ENCODE measurements around the gene DAPK1.
"Not testable (repeated sequence)": the region's sequence is repeated elsewhere in the genome, so short reads cannot be mapped to it uniquely, and the experiment has no call there.

Gene DAPK1

DNA sequence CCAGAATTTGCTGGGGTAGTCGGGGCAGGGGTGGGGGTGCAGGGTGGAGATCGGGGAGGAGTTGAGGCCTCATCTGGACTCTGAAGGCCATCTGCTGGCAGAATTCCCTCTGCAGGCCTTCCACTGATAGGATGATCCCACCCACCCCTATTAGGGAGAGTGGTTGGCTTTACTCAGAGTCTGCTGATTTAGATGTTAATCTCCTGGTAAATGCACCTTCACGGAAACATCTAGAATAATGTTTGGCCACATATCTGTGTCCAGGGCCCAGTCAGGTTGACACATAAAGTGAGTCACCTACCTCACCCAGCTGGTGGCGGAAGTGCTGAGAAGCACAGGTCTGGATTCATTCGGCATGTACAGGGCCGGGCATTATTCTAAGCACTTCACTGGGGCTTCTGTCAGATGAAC is 50.0 kb downstream of the DAPK1 start:
- DNase-seq = no peak

DNA sequence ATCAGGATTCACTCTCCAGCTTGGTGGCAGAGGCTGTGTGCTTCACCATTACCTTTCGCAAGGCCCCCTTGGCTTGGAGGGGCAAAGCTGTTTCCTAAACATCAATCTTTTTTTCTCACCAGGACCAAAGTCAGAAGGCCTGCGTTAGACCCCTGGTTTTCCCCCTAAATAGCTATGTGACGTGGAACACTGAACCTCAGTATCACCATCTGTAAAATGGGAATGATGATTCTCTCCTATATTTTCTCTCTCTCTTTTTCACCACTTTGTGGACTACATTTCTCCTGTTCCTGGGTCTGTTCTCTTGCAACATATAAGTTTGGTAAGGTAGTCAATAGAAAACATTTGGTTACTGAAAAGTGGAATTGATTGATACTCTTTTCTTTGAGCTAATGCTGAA is 50.5 kb downstream of the DAPK1 start:
- no peak for DNase-seq

DNA sequence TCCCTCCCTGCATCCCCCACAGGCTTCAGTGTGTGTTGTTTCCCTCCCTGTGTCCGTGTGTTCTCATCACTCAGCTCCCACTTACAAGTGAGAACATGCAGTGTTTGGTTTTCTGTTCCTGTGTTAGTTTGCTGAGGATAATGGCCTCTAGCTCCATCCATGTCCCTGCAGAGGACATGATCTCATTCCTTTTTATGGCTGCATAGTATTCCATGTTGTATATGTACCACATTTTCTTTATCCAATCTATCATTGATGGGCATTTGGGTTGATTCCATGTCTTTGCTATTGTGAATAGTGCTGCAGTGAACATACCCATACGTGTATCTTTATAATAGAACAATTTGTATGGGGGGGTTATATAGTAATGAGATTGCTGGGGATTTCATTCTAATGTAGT is 51.4 kb downstream of the DAPK1 start:
- DNase-seq = not testable (repeated sequence)

DNA sequence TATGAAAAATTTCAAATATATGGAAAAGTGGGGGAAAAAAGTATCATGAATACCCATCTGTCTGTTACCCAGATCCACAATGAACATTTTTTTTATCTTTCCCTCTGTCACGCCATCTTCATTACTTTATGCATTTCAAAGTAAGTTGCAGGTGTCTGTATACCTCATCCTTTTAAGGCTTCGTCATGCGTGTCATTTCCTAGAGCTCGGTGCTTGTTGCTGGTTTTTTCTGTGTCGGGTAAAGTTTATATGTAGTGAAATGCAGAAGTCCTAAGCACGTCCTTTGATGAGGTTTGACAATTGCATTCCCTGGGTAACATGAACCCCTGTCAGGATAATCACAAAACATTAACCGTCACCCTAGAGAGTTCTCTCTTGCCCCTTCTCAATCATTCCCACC is 52.1 kb downstream of the DAPK1 start:
- no peak for DNase-seq

DNA sequence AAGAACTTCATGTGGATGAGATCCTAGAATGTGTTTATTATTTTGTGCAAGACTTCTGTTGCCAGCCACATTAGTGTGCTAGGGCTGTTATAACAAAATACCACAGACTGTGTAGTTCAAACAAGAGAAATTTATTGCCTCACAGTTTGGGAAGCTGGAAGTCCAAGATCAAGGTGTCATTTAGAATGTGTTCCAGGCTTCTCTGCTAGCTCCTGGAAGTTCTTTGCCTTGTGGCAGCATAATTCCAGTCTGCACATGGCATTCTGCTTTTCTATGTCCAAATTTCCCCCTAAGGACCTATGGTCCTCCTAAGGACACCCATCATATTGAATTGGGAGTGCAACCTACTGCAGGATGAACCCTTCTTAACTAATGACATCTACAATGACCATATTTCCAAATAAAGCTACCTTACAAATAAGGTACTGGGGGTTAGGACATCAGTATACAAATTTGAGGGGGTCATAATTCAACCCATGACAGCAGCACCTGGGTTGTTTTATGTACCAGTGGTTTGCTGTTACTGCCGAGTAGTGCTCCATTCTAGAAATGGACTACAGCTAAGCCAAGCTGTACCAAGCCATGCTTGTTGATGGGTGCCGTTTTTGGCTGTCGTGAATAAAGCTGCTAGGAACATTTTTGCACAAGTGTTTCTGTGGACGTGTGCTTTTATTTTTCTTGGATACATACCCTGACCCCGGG is 52.7 kb downstream of the DAPK1 start:
- no peak for DNase-seq

DNA sequence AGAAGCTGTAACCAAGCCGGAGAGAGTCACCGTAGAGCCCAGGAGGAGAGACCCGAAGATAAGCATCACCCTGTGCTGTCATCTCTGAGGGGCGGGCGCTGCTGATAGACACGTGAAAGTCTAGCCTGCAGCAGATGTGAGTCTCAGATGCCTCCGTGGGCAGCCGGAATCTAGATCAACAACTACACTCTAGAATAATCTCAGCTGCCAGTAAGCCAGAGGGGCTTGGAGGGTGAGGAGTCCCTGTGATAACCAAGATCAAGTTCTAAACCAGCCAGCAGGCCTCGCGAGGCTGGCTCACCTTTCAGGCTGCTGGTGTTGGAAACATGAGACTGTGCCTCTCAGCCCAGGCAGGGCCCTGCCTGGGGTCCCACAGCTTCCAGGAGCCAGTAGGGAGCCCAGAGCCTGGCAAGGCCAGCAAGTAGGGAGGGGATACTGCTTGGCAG is 54.1 kb downstream of the DAPK1 start:
- DNase-seq = no peak

DNA sequence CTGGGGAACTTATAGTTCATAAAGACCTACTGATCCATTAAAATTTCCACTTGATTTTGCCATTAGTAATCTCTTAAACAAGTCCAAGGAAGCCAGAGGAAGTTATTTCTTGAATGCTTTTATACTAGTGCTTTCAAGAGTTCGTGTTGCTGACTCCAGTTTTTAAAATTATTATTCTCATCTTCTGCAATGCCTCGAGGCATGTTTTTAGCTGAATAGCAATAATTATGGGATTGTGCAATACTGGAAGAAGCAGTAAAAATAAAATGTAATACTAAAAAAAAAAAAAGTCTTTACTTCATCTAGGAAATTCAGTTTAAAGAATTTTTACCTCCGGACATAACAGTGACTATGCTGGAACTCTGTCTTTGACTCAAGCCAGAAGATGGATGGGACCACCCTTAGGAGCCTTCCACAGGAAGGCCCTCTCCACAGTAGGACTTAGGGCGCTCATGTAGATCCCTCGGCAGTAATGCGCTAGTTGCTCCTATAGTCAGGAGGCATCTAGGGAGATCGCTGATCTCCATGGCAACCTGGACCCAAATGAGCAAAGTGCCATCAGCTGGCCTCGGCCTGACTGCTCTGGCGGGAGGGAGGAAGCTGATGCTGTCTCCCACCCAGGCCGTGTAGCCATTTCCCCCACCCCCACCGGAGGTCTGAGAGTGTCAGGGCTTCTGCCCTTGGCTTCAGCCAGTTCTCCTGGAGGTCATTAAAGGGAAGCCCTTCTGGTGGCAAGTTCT is 56.7 kb downstream of the DAPK1 start:
- DNase-seq = no peak

DNA sequence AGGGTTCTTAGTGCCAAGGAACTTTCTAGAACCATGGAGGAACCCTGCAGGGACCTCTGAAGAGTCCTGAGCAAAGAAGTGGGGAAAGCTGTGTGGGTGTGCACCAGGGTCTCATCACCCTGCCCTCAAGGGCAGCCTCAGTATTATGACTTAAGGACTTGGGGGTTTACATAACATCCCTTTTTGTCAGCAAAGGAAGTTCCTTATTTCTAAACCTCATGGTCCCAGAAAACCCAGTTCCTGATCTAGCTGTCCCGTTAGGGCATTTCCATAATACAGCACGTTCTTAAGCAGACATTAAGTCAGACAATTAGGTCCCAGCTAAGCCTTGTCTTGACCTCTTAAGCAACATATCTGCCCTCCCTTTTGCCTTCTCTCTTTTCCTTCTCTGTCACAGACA is 57.3 kb downstream of the DAPK1 start:
- no peak for DNase-seq

DNA sequence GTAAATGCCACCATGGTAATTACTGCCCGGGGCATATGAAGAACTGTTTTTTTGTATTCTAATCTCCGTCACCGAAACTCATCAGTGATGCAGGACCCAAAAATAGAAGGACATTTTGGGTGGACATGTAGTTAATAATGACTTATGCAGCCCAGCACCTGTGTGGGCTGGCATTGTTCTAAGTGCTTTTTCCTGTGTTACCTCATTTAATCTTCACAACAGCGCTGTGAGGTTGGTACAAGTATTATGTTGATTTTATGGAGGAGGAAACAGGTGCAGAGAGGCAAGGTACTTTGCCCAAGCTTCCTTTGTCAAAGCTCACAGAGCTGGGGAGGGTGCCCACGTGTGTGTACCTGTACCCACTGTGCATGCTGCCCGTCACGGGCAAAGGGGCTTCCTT is 58.4 kb downstream of the DAPK1 start:
- DNase-seq = no peak

DNA sequence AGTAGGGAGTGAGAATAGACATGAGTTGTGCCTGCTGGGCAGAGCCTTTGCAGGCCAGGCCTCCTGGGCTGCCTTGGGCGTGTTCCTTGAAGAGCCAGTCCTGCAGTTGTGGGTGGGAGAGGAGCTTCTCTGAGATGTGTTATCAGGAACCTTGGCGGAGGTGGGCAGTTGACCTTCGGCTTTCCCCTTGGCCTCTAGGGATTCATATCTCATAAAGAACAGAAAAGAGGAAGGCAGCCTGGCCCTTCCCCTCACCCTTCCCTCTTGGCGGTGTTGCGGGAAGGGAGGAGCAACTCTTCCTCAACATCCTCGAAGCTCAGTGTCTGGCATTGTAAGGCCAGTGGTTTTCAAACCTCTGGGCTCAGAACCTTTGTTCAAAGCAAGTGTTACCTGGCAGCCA is 59.2 kb downstream of the DAPK1 start:
- DNase-seq = no peak

DNA sequence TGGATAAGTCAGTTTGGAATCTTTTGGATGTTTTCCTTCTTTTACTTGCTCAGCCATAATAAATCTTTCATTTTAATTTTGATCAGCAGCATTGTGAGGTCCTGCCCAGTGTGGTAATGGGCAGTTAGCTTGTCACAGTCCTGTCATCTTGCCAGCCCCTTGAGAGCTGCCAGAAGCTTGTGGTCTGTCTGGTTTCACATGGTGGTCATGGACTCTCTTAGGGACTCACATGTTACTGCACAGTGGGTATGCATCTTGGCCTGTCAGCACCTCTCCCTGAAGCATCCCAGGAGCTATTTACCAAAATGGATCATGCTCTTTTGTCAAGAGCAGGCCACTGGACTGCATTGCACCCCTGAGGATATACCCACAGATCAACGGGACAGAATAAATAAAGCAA is 60.3 kb downstream of the DAPK1 start:
- DNase-seq = no peak

DNA sequence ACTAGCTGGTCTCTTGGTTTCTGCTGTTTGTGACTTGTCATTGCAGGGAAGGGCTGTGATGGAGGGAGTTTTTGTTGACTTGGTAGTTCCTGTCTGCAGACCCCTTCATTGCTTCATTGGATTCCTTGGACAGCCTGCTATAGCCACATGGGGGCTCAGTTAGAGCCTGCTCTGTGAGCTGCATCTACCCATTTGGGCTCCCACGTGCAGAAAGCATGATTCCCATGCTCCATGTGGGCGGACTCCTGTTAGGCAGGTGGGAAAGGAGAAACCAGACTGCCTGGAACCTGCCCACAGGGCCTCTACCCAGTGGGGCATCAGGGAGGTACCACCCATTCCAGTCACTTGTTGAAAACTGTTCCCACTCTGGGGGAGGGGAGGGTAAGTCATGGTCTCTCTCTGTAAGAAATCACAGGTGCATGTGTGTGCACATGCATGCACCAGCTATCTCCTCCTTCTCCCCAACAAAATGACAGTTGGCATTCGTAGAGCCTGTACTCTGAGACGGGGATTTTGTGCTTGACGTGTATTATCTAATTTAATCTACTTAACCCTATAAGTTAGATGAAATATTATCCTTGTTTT is 61.0 kb downstream of the DAPK1 start:
- DNase-seq = no peak

DNA sequence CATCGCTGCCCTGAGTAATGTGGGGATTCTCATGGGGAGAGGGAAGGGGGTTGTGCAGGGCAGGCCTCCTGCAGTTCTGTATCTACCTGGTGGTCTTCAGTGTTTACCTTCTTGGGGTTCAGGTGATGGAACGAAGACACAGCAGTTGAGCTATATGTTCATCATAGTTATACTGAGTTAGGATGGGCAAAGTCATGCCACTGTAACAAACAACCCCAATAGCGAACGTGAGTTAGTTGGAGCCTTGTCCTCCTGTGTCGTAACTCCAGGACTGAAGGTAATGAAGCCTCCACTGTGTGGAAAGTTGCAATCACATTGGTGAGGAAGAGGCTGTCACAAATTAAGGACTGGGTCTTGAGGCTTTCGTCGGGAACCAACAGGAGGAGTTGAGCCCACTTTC is 64.4 kb downstream of the DAPK1 start:
- DNase-seq = no peak

DNA sequence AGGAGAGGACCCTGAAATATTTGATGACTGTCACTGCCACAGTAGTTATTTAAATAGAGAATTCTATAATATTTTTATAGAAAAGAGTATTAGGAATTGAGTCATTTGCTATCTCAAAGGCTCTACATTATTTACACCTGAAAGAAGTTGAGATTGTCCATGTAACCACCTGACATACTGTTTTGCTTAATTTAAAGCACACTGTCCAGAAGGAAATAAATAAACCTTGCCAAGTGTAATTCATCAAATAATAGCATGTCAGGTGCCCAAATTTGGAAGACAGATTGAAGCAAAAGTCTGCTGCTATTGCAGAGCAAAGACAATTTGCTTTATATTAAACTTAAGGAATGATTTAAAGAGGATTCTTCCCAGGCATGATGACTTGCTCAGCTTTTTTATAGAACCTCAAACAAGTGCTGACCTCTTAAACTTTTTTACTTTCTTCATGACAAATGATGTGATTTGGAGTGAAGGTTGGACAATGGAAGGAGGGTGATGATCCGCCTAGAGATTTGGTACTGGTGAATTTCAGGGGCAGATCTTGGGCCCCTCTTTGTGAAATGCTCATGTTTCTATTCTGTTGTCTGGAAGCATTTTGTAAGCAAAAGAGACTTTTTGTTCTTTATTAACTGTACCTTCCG is 65.0 kb downstream of the DAPK1 start:
- no peak for DNase-seq

DNA sequence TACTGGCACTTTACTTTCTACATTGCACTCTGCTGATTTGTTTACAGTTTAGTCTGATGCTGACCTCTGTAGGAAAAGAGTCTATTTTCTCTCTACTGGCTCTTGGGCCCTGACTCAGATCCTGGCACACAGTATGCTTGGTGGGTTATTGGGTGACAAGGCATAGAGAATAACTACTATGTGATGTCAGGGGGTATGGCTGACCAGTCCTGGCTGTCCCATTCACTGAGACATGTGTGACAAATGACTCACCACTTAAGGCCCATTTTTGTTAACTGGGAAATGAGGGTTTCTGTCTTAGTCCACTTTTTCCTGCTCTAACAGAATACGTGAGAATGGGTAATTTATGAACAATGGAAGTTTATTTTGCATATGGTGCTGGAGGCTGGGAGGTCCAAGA is 66.4 kb downstream of the DAPK1 start:
- no peak for DNase-seq

DNA sequence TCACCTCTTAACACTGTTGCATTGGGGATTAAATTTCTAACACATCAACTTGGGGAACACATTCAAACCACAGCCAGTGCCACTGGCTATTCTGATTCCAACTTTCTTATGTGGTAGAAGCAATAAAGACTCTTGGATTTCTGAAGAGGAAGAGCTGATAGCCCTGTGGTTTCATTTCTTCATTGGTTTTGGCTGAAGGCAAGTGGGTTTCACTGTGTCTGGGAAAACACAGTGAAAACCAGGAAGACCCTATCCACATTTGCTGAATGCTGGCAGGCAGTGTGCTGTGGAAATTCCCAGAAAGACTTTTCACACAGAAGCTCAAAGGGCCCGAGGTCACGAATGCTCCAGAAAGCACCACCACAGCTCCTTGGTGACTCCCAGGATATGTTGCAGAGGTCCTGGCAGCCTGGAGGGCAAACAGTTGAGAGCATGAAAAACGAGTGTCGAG is 67.1 kb downstream of the DAPK1 start:
- DNase-seq = no peak

DNA sequence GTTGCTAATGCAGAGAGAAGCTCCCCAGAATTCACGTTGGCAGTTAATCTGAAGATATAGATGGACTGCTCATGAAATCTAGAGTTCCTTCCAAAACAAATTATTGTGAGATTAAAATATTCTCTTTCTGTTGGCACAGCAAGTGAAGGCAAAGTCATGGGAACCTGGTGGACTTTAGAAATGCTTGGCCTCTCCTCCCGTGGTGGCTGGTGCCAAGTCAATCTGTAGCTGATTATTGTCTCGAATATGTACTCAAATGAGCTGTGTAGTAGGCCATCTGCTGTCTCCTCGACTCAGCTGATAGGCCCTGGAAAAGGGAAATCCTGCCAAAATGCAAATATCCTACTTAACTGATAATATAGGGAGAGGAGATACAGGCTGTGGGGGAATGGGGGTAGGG is 69.3 kb downstream of the DAPK1 start:
- no peak for DNase-seq

DNA sequence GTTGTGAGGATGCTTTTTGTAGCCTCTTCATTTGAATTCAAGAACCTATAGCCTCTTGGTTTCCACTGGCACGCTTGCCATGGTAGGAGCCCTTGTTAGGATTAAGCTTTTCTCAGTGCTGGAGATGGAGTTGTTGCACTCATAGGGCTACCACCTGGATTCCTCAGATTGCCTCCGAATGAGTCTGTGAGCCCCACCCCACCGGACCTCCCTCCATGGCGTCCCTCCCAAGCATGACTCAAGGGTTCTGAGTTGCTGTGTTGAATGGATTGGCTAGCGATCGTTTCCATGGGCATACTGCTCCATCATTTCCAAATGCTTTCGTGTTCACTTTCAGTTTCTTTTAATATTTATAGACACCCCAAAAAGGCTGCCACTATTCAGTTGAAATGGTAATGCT is 69.9 kb downstream of the DAPK1 start:
- DNase-seq = no peak

DNA sequence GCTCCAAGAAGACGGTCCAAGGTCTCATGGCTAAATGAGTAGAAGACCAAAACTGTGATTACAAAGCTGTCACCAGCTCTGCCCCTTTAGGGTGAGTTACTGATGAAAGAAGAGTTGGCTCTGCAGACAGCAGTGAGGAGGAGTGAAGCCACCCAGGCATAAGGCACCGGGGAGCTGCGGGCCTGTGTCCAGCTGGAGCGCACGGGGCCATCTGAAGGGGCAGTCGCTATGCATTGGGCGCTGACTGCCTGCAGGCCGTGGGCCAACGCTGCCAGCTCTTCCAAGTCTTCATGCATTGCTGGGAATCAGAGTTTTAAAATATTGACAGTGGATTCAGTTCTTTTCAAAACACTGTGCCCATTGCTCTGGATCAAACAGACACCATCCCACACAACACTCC is 70.3 kb downstream of the DAPK1 start:
- no peak for DNase-seq

DNA sequence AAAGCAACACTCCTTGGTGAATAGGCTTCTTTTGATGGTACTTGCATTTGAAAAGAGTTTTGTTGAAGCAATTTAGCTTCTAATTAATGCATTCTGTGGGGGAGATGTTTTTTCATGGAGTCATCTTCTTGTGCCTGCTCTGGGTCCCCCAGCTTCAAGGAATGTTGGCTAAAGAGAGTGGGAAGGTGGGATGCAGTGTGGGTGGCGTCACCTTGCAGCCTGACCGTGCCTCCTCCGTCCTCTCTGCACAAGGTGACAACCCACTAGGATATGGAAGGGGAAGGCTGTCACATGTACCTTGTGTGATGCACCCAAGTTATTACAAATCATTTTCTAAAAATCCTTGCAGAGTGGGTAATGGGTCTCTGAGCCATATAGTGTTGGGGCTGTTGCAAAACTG is 70.7 kb downstream of the DAPK1 start:
- no peak for DNase-seq

DNA sequence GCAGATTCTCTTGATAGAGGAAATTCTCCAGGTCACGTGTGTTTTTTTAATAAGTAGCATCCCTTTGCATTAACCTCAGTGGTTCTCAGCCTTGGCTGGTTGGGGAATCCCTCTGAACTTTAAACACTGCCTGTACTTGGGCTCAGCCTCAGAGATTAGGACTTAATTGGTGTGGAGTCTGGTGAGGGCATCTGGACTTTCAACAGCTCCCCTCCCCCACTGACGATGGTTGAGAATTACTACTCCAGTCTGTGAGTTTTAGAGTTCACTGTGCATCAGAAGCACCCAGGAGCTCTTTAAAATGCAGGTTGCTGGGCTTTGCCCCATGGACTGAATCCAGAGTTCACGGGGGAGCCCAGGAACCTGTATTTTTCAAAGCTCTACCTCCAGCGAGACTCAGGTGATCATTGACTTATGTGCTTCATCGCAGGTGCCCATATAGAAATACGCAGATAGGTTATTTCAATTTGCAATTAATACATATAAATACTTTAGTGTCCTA is 71.4 kb downstream of the DAPK1 start:
- DNase-seq = no peak

DNA sequence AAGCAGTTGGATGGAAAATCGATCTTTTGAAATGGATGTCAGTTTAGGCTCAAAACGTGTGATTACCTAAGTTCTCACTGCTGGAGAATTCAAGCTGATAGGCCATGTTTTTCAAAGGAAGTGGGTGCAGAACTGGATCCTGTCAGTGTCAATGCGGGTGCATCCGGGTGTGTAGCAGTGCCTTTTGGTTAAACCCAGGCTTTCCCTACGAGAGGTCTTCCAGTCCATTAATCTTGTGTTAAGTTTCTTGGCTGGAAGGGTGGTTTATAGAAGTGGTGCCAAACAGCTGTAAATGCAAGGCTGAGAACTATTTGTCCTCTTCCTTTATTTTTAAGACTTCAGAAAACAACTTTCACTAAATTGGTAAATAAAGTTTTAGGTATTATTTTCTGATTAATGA is 71.9 kb downstream of the DAPK1 start:
- DNase-seq = no peak

Data from midbrain (tissue), 1 donor.